ENCODE results near the gene COL2A1.

Gene COL2A1

GRCh38 chr12:47942614-47943225, 61.6 kb downstream of the COL2A1 start:
- no peak for DNase-seq

- DNase-seq, result no peak
Measured at GRCh38 chr12:47941871-47942613, 62.2 kb downstream of the COL2A1 start.

- no peak for DNase-seq
Measured at GRCh38 chr12:47941475-47941780, 62.8 kb downstream of the COL2A1 start.

DNA sequence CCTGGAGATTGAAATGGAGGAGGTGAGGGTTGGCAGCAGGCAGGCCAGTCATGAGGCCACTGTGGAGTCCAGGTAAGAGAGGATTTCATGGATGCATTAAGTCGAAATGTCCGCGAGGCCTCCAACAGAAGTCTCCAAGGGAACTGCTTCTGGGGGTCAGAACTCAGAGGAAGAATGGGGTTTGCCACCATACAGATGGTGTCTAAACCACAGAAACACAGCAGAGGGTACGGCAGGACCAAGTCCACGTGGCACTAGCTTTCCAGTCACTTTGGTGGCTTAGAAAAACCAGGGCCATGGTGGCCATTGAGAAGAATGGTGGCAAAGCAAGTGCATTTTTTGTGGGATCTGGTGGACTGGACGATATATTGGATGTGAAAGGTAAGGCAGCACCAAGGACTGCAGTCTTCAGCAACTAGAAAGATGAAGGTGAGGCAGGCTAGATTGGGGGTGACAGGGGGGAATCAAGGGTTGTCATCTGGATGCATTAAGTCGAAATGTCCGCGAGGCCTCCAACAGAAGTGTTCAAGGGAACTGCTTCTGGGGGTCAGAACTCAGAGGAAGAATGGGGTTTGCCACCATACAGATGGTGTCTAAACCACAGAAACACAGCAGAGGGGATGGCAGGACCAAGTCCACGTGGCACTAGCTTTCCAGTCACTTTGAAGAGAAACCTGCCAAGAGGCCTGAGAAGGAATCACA, 63.4 kb downstream of the COL2A1 start:
- DNase-seq, result no peak

DNA sequence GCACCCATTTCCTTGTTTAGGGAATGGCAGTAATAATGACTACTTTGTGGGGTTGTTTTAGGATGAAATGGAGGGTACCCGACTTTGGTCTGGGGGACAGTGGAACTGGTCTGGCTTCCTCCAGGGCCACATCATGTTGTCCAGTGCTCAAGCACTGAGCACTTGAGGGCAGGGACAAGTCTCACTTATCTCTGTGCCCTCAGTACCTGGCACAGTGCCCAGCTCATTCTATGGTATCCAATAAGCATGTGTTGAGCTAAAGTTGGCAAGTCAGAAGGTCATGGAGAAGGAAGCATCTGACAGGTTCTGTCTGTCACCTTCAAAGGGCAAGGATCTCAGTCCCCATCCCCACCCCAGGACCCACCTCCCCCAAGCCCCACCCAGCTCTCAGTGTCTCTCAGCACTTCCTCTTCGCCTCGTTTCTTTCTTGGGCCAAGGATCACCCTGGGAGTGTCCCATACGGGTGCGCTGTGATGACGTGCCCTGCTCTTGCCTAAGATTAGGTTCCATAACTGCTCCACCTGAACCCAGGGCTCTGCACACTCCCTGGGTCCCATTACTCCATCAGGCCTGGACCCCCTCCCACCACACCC, 65.2 kb downstream of the COL2A1 start:
- DNase-seq, result no peak

GRCh38 chr12:47938594-47938993, 65.7 kb downstream of the COL2A1 start:
- no peak for DNase-seq

DNA sequence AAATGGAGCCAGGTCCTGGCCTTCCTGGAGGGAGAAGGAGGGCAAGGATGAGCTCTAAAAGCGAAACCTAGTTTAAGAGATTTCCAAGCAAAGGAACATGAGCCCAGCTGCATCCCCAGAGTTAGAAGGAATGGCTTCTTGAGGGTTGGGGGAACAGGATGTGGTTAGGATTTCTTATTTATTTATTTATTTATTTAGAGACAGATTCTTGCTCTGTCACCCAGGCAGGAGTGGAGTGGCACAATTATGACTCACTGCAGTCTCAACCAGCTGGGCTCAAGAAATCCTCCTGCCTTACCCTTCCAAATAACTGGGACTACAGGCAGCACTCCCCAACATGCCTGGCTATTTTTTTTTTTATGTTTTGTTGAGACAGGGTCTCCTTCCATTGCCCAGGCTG, 66.2 kb downstream of the COL2A1 start:
- no peak for DNase-seq

GRCh38 chr12:47935184-47935583, 69.1 kb downstream of the COL2A1 start:
- DNase-seq, result no peak

DNA sequence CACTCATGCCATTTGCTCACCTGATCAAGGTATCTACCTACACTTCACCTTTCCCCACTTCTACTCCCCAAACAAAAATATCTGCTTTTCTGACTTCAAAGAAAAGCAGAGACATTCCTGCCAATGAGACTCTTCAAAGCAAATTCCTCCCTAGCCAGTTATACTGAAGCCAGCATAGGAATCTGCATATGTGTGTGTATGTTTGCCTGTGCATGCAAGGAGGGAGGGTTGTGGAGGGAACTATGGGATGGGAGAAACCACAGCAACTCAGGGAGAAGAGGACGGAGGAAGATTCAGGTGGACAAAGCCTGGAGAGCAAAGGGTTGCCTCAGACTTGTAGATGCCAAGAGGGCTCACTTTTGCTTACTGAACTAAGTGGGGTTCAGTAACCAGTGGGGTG, 73.1 kb downstream of the COL2A1 start:
- DNase-seq, result no peak

- DNase-seq, result no peak
Measured at GRCh38 chr12:47930634-47931033, 73.6 kb downstream of the COL2A1 start.

DNA sequence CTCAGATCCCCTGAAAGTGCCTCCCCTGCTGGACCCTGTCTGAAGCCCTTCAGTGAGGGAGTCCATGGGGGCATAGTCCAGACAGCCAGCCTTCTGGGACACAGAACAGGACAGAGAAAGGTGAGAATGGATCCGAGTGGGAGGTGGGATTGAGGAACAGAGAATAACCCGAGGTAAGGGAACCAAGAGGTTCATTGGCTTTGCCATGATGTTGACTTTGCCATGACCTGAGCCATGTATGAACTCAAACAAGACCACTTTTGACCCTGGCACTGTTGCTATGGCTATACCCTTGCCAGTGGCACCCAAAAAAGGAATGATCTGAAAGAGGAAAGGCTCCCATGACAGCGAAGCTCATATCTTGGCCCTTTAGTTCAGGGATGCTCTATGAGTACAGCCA, 76.9 kb downstream of the COL2A1 start:
- no peak for DNase-seq
